MM.1S (cell line): ENCODE data around the gene ALG6.

ENCODE experiments used
- EZH2 ChIP-seq: fragments of 300-600 bp; sonication (generic); optimal IDR thresholded peaks from 2 replicates; pipeline ENCODE3; 2017; ENCODE audit warnings: low read depth, mild to moderate bottlenecking, antibody characterized with exemption, low read length, mixed read lengths
- EZH2phosphoT487 ChIP-seq: fragments of 300-600 bp; sonication (generic); IDR thresholded peaks from 2 replicates; pipeline ENCODE4 v1.6.1; 2018; ENCODE audit warnings: antibody characterized with exemption, low read length
- TF ChIP-seq, protein P1 (sequence below): fragments of 300-600 bp; sonication (generic); IDR thresholded peaks from 2 replicates; pipeline ENCODE4 v1.5.1; 2016; ENCODE audit warnings: antibody characterized with exemption, low read length, mixed read lengths

DNA sequence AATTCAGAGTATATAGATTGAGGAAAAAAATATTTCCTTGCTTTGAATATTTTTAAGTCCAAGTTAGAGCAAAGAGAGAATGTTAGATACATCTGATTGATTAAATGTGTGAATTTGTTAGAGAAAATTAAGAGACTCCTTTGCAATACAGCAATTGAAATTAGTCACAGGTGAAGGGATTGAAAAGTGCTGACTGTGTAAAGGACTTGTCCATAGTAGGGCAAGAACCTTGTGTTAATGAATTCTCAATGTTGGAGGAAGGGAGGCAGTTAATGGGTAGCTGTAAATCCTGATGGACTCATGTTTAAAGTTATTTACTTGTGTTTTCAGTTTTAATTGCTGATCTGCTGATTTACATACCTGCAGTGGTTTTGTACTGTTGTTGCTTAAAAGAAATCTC lies 38.6 kb downstream of the ALG6 start:
- TF ChIP-seq, protein P1, sequence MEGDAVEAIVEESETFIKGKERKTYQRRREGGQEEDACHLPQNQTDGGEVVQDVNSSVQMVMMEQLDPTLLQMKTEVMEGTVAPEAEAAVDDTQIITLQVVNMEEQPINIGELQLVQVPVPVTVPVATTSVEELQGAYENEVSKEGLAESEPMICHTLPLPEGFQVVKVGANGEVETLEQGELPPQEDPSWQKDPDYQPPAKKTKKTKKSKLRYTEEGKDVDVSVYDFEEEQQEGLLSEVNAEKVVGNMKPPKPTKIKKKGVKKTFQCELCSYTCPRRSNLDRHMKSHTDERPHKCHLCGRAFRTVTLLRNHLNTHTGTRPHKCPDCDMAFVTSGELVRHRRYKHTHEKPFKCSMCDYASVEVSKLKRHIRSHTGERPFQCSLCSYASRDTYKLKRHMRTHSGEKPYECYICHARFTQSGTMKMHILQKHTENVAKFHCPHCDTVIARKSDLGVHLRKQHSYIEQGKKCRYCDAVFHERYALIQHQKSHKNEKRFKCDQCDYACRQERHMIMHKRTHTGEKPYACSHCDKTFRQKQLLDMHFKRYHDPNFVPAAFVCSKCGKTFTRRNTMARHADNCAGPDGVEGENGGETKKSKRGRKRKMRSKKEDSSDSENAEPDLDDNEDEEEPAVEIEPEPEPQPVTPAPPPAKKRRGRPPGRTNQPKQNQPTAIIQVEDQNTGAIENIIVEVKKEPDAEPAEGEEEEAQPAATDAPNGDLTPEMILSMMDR = no peak
- TF ChIP-seq EZH2 = no peak
- TF ChIP-seq EZH2phosphoT487 = no peak
